GM23338 (cell line): ENCODE results near the gene NDUFA11. TPM values are rescaled to one million over a fixed set of nuclear protein-coding genes. Genes with fewer than 3 reads are reported as not detected.

Experiments
- ATAC-seq: fragments of 200-7000 bp; cut with Tn5 transposase; 3 replicates; pipeline ENCODE4 v1.9.1; 2020
- DNase-seq: peaks from one replicate; pipeline ENCODE4 v3.0.0-alpha.2; 2015; ENCODE audit warnings: low spot score
- H2AFZ ChIP-seq: fragments of 200-600 bp; sonication (generic); 2 replicates; pipeline ENCODE4 v1.8.0; 2016; ENCODE audit warnings: antibody characterized with exemption, mild to moderate bottlenecking, moderate library complexity
- H3F3A ChIP-seq: fragments of 200-600 bp; sonication (generic); replicated peaks from 2 replicates; pipeline ENCODE4 v1.8.0; 2017; ENCODE audit warnings: antibody characterized with exemption, mixed run types, low read depth
- H3K27ac ChIP-seq: fragments of 200-600 bp; sonication (generic); 2 replicates; pipeline ENCODE4 v1.6.1; 2016; ENCODE audit warnings: low read depth
- H3K27me3 ChIP-seq: fragments of 200-600 bp; sonication (generic); 2 replicates; pipeline ENCODE4 v1.8.0; 2016; ENCODE audit warnings: mild to moderate bottlenecking, mixed run types, moderate library complexity; ENCODE audit not compliant: insufficient read depth
- H3K36me3 ChIP-seq: fragments of 200-600 bp; sonication (generic); 2 replicates; pipeline ENCODE4 v1.8.0; 2016; ENCODE audit warnings: mild to moderate bottlenecking; ENCODE audit not compliant: insufficient read depth
- H3K4me1 ChIP-seq: fragments of 200-600 bp; sonication (generic); 2 replicates; pipeline ENCODE4 v1.8.0; 2016; ENCODE audit warnings: mild to moderate bottlenecking, moderate library complexity; ENCODE audit not compliant: insufficient read depth
- H3K4me2 ChIP-seq: fragments of 200-600 bp; sonication (generic); 2 replicates; pipeline ENCODE4 v1.7.1; 2017; ENCODE audit warnings: mixed run types
- H3K4me3 ChIP-seq: fragments of 200-600 bp; sonication (generic); 2 replicates; pipeline ENCODE4 v1.6.1; 2016; ENCODE audit warnings: mixed run types
- H3K79me2 ChIP-seq: fragments of 200-600 bp; sonication (generic); replicated peaks from 2 replicates; pipeline ENCODE4 v1.8.0; 2017; ENCODE audit warnings: mild to moderate bottlenecking; ENCODE audit not compliant: insufficient read depth
- H3K9me2 ChIP-seq: fragments of 200-600 bp; sonication (generic); 2 replicates; pipeline ENCODE4 v1.8.0; 2017; ENCODE audit not compliant: insufficient read depth
- H4K20me1 ChIP-seq: fragments of 200-600 bp; sonication (generic); replicated peaks from 2 replicates; pipeline ENCODE4 v1.8.0; 2017; ENCODE audit warnings: mild to moderate bottlenecking; ENCODE audit not compliant: insufficient read depth
- H3K27ac Mint-ChIP-seq: 2 replicates; pipeline ENCODE4 v1.8.0; 2020; ENCODE audit warnings: inconsistent platforms, mild to moderate bottlenecking, moderate library complexity, mixed read lengths
- H3K27me3 Mint-ChIP-seq: 3 replicates; pipeline ENCODE4 v1.8.0; 2022; ENCODE audit warnings: low read depth, mild to moderate bottlenecking, moderate library complexity, mixed read lengths, inconsistent platforms; ENCODE audit not compliant: insufficient read depth, poor library complexity
- H3K36me3 Mint-ChIP-seq: 3 replicates; pipeline ENCODE4 v1.8.0; 2021; ENCODE audit warnings: low read depth, mild to moderate bottlenecking, inconsistent platforms, moderate library complexity, mixed read lengths
- H3K4me1 Mint-ChIP-seq: 3 replicates; pipeline ENCODE4 v1.8.0; 2020; ENCODE audit warnings: mild to moderate bottlenecking, inconsistent platforms, mixed read lengths
- H3K4me3 Mint-ChIP-seq: 3 replicates; pipeline ENCODE4 v1.8.0; 2021; ENCODE audit warnings: moderate library complexity, mild to moderate bottlenecking, inconsistent platforms, mixed read lengths
- H3K9me3 Mint-ChIP-seq: 3 replicates; pipeline ENCODE4 v1.8.0; 2020; ENCODE audit warnings: moderate library complexity, mild to moderate bottlenecking, inconsistent platforms, mixed read lengths
- EZH2phosphoT487 ChIP-seq: fragments of 200-600 bp; sonication (generic); IDR thresholded peaks from one replicate; pipeline ENCODE4 v1.8.1; 2018; ENCODE audit warnings: antibody characterized with exemption; ENCODE audit not compliant: unreplicated experiment
- JUNB ChIP-seq: IDR thresholded peaks from one replicate; pipeline ENCODE4 v1.6.1; 2016; ENCODE audit warnings: antibody characterized with exemption; ENCODE audit not compliant: unreplicated experiment
- NANOG ChIP-seq: IDR thresholded peaks from 2 replicates; pipeline ENCODE4 v1.6.1; 2016; ENCODE audit warnings: antibody characterized with exemption, borderline replicate concordance
- POLR2AphosphoS5 ChIP-seq: IDR thresholded peaks from 2 replicates; pipeline ENCODE4 v1.6.1; 2016; ENCODE audit warnings: antibody characterized with exemption, low read depth
- ZNF114 ChIP-seq: fragments of 250-450 bp; sonication (Bioruptor Pico); IDR thresholded peaks from 2 replicates; pipeline ENCODE4 v1.5.0; 2020; ENCODE audit warnings: mild to moderate bottlenecking, moderate library complexity
- polyA plus RNA-seq: library from polyadenylated mRNA; unstranded; fragments of >200 nt; fragmentation: Nextera tagmentation; extraction: Ambion mirVana; gene quantifications from 2 replicates; pipeline ENCODE4 v1.2.1, GENCODE V29; 2016
- total RNA-seq: library from RNA; depleted of rRNA; stranded (reverse); fragments of >200 nt; shearing (Covaris generic); gene quantifications from 2 replicates; pipeline ENCODE4 v1.2.3, GENCODE V29; 2014
- TF ChIP-seq, protein P1 (sequence below): IDR thresholded peaks from 2 replicates; pipeline ENCODE4 v1.6.1; 2016; ENCODE audit warnings: antibody characterized with exemption
- TF ChIP-seq, protein P2 (sequence below): IDR thresholded peaks from one replicate; pipeline ENCODE4 v1.6.1; 2018; ENCODE audit warnings: antibody characterized with exemption; ENCODE audit not compliant: unreplicated experiment
- TF ChIP-seq, protein P3 (sequence below), 2 experiments: fragments of 200-600 bp in 1 of 2; sonication (generic) in 1 of 2; conservative IDR thresholded peaks; 2 replicates each; pipeline versions ENCODE4 v1.5.1 to v1.6.1; 2016 to 2017; ENCODE audit warnings: antibody characterized with exemption in 2 of 2, low read depth in 2 of 2, mild to moderate bottlenecking in 2 of 2, moderate library complexity in 1 of 2
- TF ChIP-seq, protein P4 (sequence below): fragments of 250-450 bp; sonication (Bioruptor Pico); IDR thresholded peaks from 2 replicates; pipeline ENCODE4 v1.5.0; 2020; ENCODE audit warnings: mild to moderate bottlenecking, moderate library complexity

NDUFA11 gene
- total and polyA plus RNA-seq, 2 experiments from 2014 or later = 171 to 523 TPM

DNA sequence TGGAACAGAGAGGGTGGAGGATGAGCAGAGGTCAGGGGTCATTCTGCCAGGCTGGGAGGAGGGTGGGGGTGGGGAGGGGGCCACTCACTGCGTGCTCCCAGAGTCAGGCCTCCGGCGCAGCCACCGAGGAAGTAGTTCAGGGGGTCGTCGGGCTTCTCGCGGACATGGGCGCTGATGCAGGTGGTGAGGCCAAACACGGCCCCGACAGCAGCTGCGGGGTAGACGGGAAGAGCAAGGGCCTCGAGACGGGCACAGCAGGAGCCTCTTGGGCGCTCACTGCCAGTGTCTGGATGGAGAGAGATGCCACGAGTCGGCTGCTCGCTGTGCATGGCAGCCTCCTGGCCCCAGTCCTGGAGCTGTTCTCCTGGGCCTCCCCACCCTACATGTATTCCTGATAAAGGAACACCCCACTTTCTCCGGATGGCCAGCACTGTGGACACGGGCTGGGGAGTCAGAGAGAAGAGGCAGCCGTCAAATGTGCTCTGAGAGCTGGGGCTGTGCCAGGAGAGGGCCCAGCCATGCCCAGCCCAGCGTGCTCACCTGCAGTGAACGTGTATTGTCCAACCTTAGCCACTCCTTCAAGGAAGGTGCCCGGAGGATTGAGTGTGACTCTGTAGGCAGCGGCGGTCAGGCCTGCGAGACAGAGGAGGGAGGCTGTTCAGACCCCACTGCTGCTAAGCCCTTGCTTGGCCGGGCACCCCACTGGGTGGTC, 7.1 kb downstream of the NDUFA11 start:
- Histone ChIP-seq H4K20me1 (peaks cover 31% of the 10 kb centered on the region), H3F3A (no peaks in the 10 kb centered on the region), H3K4me2 (no peak overlapping the region), H3K4me1 (no peaks in the 10 kb centered on the region), H3K27ac (no peak overlapping the region), H3K36me3 (no peaks in the 10 kb centered on the region), H3K4me3 (no peak overlapping the region), H3K27me3 (no peaks in the 10 kb centered on the region), H3K79me2 (peaks cover 23% of the 10 kb centered on the region), H3K9me2 (no peaks in the 10 kb centered on the region), H2AFZ (no peak overlapping the region)
- ATAC-seq (no peak), DNase-seq (no peak)
- no peaks in the 10 kb centered on the region for H3K9me3 Mint-ChIP-seq
- no peak overlapping the region for H3K27ac Mint-ChIP-seq
- H3K4me3 Mint-ChIP-seq = no peak overlapping the region
- peaks cover 7% of the 10 kb centered on the region for H3K27me3 Mint-ChIP-seq
- no peaks in the 10 kb centered on the region; the same call in 2 of the 3 replicates for H3K4me1 Mint-ChIP-seq
- no peak for TF ChIP-seq JUNB
- TF ChIP-seq EZH2phosphoT487 = no peak
- no peak for TF ChIP-seq ZNF114 (CRISPR knock-in tag)
- peaks cover 20% of the 10 kb centered on the region for H3K36me3 Mint-ChIP-seq

DNA sequence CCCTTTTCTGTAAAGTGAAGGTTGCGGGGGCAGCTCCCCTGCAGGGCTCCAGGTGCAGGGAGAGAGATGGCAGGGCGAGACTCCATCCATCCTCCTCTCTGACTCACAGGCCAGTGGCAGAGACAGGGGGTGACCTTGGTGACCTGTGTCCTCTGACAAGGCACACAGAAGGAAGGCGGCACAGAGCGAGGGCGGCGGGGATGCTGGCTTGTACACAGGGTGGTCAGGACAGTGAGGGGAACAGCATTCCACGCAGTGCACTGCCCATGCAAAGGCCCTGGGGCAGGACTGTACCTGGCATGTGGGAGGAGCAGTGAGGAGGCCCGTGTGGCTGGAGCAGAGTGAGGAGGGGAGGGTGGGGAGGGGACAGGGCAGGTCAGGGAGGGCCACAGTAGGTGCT, 7.7 kb downstream of the NDUFA11 start:
- Mint-ChIP-seq H3K27ac (no peak overlapping the region), H3K4me3 (no peak overlapping the region), H3K4me1 (no peaks in the 10 kb centered on the region; the same call in 1 of the 3 replicates), H3K36me3 (peaks cover 15% of the 10 kb centered on the region), H3K27me3 (peaks cover 7% of the 10 kb centered on the region), H3K9me3 (no peaks in the 10 kb centered on the region)
- DNase-seq (no peak), ATAC-seq (no peak)
- H3K9me2 ChIP-seq = no peaks in the 10 kb centered on the region
- no peaks in the 10 kb centered on the region for H3K27me3 ChIP-seq
- no peak overlapping the region for H2AFZ ChIP-seq
- no peaks in the 10 kb centered on the region for H3F3A ChIP-seq
- H3K4me1 ChIP-seq = no peaks in the 10 kb centered on the region
- H4K20me1 ChIP-seq = peaks cover 25% of the 10 kb centered on the region
- no peak overlapping the region for H3K4me2 ChIP-seq
- peaks cover 16% of the 10 kb centered on the region for H3K79me2 ChIP-seq
- H3K4me3 ChIP-seq = no peak overlapping the region
- no peaks in the 10 kb centered on the region for H3K36me3 ChIP-seq
- H3K27ac ChIP-seq = no peak overlapping the region
- TF ChIP-seq, protein P1, sequence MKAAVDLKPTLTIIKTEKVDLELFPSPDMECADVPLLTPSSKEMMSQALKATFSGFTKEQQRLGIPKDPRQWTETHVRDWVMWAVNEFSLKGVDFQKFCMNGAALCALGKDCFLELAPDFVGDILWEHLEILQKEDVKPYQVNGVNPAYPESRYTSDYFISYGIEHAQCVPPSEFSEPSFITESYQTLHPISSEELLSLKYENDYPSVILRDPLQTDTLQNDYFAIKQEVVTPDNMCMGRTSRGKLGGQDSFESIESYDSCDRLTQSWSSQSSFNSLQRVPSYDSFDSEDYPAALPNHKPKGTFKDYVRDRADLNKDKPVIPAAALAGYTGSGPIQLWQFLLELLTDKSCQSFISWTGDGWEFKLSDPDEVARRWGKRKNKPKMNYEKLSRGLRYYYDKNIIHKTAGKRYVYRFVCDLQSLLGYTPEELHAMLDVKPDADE = no peak
- TF ChIP-seq JUNB (no peak), POLR2AphosphoS5 (no peak), NANOG (no peak)
- TF ChIP-seq, protein P2, sequence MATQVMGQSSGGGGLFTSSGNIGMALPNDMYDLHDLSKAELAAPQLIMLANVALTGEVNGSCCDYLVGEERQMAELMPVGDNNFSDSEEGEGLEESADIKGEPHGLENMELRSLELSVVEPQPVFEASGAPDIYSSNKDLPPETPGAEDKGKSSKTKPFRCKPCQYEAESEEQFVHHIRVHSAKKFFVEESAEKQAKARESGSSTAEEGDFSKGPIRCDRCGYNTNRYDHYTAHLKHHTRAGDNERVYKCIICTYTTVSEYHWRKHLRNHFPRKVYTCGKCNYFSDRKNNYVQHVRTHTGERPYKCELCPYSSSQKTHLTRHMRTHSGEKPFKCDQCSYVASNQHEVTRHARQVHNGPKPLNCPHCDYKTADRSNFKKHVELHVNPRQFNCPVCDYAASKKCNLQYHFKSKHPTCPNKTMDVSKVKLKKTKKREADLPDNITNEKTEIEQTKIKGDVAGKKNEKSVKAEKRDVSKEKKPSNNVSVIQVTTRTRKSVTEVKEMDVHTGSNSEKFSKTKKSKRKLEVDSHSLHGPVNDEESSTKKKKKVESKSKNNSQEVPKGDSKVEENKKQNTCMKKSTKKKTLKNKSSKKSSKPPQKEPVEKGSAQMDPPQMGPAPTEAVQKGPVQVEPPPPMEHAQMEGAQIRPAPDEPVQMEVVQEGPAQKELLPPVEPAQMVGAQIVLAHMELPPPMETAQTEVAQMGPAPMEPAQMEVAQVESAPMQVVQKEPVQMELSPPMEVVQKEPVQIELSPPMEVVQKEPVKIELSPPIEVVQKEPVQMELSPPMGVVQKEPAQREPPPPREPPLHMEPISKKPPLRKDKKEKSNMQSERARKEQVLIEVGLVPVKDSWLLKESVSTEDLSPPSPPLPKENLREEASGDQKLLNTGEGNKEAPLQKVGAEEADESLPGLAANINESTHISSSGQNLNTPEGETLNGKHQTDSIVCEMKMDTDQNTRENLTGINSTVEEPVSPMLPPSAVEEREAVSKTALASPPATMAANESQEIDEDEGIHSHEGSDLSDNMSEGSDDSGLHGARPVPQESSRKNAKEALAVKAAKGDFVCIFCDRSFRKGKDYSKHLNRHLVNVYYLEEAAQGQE = no peak
- TF ChIP-seq, protein P3, sequence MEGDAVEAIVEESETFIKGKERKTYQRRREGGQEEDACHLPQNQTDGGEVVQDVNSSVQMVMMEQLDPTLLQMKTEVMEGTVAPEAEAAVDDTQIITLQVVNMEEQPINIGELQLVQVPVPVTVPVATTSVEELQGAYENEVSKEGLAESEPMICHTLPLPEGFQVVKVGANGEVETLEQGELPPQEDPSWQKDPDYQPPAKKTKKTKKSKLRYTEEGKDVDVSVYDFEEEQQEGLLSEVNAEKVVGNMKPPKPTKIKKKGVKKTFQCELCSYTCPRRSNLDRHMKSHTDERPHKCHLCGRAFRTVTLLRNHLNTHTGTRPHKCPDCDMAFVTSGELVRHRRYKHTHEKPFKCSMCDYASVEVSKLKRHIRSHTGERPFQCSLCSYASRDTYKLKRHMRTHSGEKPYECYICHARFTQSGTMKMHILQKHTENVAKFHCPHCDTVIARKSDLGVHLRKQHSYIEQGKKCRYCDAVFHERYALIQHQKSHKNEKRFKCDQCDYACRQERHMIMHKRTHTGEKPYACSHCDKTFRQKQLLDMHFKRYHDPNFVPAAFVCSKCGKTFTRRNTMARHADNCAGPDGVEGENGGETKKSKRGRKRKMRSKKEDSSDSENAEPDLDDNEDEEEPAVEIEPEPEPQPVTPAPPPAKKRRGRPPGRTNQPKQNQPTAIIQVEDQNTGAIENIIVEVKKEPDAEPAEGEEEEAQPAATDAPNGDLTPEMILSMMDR (conservative IDR thresholded peaks at IDR 0.05; ENCODE audit: low read depth in 2 of 2) = no peak
- TF ChIP-seq, protein P4, sequence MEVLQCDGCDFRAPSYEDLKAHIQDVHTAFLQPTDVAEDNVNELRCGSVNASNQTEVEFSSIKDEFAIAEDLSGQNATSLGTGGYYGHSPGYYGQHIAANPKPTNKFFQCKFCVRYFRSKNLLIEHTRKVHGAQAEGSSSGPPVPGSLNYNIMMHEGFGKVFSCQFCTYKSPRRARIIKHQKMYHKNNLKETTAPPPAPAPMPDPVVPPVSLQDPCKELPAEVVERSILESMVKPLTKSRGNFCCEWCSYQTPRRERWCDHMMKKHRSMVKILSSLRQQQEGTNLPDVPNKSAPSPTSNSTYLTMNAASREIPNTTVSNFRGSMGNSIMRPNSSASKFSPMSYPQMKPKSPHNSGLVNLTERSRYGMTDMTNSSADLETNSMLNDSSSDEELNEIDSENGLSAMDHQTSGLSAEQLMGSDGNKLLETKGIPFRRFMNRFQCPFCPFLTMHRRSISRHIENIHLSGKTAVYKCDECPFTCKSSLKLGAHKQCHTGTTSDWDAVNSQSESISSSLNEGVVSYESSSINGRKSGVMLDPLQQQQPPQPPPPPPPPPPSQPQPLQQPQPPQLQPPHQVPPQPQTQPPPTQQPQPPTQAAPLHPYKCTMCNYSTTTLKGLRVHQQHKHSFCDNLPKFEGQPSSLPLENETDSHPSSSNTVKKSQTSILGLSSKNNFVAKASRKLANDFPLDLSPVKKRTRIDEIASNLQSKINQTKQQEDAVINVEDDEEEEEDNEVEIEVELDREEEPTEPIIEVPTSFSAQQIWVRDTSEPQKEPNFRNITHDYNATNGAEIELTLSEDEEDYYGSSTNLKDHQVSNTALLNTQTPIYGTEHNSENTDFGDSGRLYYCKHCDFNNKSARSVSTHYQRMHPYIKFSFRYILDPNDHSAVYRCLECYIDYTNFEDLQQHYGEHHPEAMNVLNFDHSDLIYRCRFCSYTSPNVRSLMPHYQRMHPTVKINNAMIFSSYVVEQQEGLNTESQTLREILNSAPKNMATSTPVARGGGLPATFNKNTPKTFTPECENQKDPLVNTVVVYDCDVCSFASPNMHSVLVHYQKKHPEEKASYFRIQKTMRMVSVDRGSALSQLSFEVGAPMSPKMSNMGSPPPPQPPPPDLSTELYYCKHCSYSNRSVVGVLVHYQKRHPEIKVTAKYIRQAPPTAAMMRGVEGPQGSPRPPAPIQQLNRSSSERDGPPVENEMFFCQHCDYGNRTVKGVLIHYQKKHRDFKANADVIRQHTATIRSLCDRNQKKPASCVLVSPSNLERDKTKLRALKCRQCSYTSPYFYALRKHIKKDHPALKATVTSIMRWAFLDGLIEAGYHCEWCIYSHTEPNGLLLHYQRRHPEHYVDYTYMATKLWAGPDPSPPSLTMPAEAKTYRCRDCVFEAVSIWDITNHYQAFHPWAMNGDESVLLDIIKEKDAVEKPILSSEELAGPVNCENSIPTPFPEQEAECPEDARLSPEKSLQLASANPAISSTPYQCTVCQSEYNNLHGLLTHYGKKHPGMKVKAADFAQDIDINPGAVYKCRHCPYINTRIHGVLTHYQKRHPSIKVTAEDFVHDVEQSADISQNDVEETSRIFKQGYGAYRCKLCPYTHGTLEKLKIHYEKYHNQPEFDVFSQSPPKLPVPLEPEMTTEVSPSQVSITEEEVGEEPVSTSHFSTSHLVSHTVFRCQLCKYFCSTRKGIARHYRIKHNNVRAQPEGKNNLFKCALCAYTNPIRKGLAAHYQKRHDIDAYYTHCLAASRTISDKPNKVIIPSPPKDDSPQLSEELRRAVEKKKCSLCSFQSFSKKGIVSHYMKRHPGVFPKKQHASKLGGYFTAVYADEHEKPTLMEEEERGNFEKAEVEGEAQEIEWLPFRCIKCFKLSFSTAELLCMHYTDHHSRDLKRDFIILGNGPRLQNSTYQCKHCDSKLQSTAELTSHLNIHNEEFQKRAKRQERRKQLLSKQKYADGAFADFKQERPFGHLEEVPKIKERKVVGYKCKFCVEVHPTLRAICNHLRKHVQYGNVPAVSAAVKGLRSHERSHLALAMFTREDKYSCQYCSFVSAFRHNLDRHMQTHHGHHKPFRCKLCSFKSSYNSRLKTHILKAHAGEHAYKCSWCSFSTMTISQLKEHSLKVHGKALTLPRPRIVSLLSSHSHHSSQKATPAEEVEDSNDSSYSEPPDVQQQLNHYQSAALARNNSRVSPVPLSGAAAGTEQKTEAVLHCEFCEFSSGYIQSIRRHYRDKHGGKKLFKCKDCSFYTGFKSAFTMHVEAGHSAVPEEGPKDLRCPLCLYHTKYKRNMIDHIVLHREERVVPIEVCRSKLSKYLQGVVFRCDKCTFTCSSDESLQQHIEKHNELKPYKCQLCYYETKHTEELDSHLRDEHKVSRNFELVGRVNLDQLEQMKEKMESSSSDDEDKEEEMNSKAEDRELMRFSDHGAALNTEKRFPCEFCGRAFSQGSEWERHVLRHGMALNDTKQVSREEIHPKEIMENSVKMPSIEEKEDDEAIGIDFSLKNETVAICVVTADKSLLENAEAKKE (CRISPR knock-in tag) = no peak
